ENCODE results near the gene LTBP3.

DNA sequence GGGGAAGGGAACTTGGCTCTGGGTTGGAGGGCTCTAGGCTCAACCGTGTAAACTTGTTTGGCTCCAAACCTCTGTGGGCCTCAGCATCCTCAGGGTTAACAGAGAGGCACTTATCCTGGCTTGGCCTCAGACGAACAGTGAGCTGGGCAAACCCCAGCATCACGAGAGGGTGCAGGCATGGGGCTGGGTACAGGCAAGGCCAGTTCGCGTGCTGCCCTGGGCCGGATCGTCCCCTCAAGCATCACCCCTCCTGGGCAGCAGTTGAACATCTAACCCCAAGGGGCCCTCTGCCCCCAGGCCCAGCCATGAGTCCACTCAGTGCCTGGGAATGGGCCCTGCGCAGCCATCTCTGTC is 19.6 kb upstream of the LTBP3 start:
- no peak for TF ChIP-seq CTCF (IDR thresholded peaks at IDR 0.05)
- TF ChIP-seq POLR2A (IDR thresholded peaks at IDR 0.05): no peak

Data from adrenal gland (tissue), 5 donors.